HEK293T (cell line): ENCODE results near the gene IPO11.

Experiments
- CTCF ChIA-PET: fragments of 350-600 bp; formaldehyde crosslinking; extraction: SDS; loops from one replicate; lab custom pipeline; 2021; ENCODE audit warnings: antibody characterized with exemption, inconsistent platforms; lab: Yijun Ruan, JAX
- POLR2A ChIA-PET: fragments of 350-600 bp; formaldehyde crosslinking; extraction: SDS; loops from one replicate; lab custom pipeline; 2020; ENCODE audit warnings: antibody characterized with exemption, inconsistent platforms; lab: Yijun Ruan, JAX
- DNase-seq: peaks from one replicate; pipeline ENCODE4 v3.0.0; 2012; ENCODE audit warnings: mixed read lengths; ENCODE audit errors: extremely low spot score
- ARNT ChIP-seq: fragments of 450-650 bp; IDR thresholded peaks from 2 replicates; pipeline ENCODE4 v1.6.1; 2017; ENCODE audit warnings: mild to moderate bottlenecking
- BHLHE40 ChIP-seq: fragments of 450-650 bp; IDR thresholded peaks from 2 replicates; pipeline ENCODE4 v1.6.1; 2016; ENCODE audit warnings: mild to moderate bottlenecking, moderate library complexity, borderline replicate concordance
- CTBP1 ChIP-seq: fragments of 450-650 bp; IDR thresholded peaks from 2 replicates; pipeline ENCODE4 v1.6.1; 2016; ENCODE audit warnings: borderline replicate concordance
- ELF4 ChIP-seq: fragments of 450-650 bp; IDR thresholded peaks from 2 replicates; pipeline ENCODE4 v1.6.1; 2017; ENCODE audit warnings: antibody characterized with exemption
- FOXA1 ChIP-seq: fragments of 450-650 bp; IDR thresholded peaks from 2 replicates; pipeline ENCODE4 v1.6.1; 2016; ENCODE audit warnings: mild to moderate bottlenecking
- FOXK2 ChIP-seq: fragments of 450-650 bp; IDR thresholded peaks from 2 replicates; pipeline ENCODE4 v1.6.1; 2016; ENCODE audit warnings: mild to moderate bottlenecking
- FOXM1 ChIP-seq: fragments of 450-650 bp; IDR thresholded peaks from 2 replicates; pipeline ENCODE4 v1.6.1; 2017; ENCODE audit warnings: mild to moderate bottlenecking, borderline replicate concordance
- HDGF ChIP-seq: fragments of 450-650 bp; IDR thresholded peaks from 2 replicates; pipeline ENCODE4 v1.6.1; 2017; ENCODE audit warnings: antibody characterized with exemption, borderline replicate concordance
- L3MBTL2 ChIP-seq: fragments of 450-650 bp; conservative IDR thresholded peaks from 2 replicates; pipeline ENCODE4 v1.6.1; 2016; ENCODE audit warnings: mild to moderate bottlenecking
- LEF1 ChIP-seq: fragments of 450-650 bp; IDR thresholded peaks from 2 replicates; pipeline ENCODE4 v1.6.1; 2017; ENCODE audit warnings: mild to moderate bottlenecking, borderline replicate concordance
- NFRKB ChIP-seq: fragments of 450-650 bp; IDR thresholded peaks from 2 replicates; pipeline ENCODE4 v1.6.1; 2016; ENCODE audit warnings: mild to moderate bottlenecking, moderate library complexity
- SP1 ChIP-seq: fragments of 450-650 bp; IDR thresholded peaks from 2 replicates; pipeline ENCODE4 v1.6.1; 2017
- SUZ12 ChIP-seq: fragments of 450-650 bp; IDR thresholded peaks from 2 replicates; pipeline ENCODE4 v1.6.1; 2016; ENCODE audit warnings: mild to moderate bottlenecking
- TARDBP ChIP-seq: fragments of 450-650 bp; IDR thresholded peaks from 2 replicates; pipeline ENCODE4 v1.6.1; 2016
- ZNF384 ChIP-seq: fragments of 450-650 bp; IDR thresholded peaks from 2 replicates; pipeline ENCODE4 v1.6.1; 2016
- TF ChIP-seq, protein P1 (sequence below): fragments of 450-650 bp; IDR thresholded peaks from 2 replicates; pipeline ENCODE4 v1.6.1; 2016

Gene IPO11

DNA sequence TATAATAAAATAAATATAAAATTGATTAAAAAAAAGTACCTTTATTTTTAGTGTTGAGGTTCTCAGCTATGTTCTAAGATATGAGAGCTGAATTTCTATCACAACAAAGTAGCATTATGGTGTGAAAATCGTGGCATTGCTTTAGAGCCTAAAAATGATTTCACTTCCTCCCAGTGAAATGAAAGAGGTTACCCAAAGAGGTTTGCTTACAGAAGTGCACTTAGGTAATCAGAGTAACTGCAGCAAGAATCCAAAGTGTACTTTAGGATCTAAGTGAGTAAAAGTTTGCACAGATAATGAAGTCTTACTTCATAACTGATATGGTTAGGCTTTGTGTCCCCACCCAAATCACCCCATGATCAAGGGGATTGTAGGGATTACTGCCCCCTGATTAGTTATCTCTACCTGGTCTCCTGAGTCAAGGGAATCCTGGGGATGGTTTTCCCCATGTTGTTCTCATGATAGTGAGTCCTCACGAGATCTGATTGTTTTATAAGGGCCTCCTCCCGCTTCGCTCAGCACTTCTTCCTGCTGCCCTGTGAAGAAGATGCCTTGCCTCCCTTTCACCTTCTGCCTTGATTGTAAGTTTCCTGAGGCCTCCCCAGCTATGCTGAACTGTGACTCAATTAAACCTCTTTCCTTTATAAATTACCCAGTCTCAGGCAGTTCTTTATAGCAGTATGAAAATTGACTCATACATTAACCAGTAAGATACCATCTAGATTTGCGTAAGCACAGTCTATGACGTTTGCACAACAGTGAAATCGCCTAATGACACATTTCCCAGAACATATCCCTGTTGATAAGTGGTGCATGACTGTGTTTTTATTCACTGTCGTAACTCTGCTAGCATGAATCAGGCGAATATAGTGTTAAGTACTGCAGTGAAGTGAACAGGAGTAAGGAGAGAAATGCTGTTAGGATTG lies 125.7 kb downstream of the IPO11 start:
- DNase-seq: no peak
- CTCF ChIA-PET: interaction anchor here (0.7 kb wide), 1 partner anchor 135 kb away, joined by 3 read pairs; the partner anchor contains the start of gene DIMT1
- POLR2A ChIA-PET: no interaction called here
- no peak for TF ChIP-seq CTBP1
- TF ChIP-seq HDGF: no peak
- no peak for TF ChIP-seq FOXK2
- no peak for TF ChIP-seq FOXM1
- TF ChIP-seq, protein P1, sequence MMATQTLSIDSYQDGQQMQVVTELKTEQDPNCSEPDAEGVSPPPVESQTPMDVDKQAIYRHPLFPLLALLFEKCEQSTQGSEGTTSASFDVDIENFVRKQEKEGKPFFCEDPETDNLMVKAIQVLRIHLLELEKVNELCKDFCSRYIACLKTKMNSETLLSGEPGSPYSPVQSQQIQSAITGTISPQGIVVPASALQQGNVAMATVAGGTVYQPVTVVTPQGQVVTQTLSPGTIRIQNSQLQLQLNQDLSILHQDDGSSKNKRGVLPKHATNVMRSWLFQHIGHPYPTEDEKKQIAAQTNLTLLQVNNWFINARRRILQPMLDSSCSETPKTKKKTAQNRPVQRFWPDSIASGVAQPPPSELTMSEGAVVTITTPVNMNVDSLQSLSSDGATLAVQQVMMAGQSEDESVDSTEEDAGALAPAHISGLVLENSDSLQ: no peak
- no peak for TF ChIP-seq L3MBTL2
- TF ChIP-seq ARNT: no peak
- no peak for TF ChIP-seq NFRKB
- no peak for TF ChIP-seq ZNF384
- TF ChIP-seq ELF4: no peak
- TF ChIP-seq SUZ12: no peak
- TF ChIP-seq LEF1: no peak
- no peak for TF ChIP-seq FOXA1
- no peak for TF ChIP-seq SP1
- TF ChIP-seq TARDBP: no peak
- TF ChIP-seq BHLHE40: no peak

DNA sequence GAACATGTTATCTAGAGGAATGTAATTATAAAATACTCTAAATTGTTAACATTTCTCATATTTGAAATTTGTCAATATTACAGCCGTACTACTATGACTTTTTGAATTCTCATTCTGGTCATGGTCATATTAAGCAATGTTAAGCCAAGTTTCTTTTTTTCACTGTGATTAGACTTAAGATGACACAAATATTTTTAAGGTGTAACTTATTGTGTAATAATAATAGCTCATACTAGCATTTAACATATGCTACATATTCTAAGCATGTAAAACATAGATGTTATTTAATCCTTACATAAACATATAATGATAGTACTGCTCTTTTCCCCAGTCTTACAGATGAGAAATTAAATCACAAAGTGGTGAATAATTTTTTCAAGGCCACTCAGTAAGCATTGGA lies 130.2 kb downstream of the IPO11 start:
- POLR2A ChIA-PET: no interaction called here
- CTCF ChIA-PET: no interaction called here

DNA sequence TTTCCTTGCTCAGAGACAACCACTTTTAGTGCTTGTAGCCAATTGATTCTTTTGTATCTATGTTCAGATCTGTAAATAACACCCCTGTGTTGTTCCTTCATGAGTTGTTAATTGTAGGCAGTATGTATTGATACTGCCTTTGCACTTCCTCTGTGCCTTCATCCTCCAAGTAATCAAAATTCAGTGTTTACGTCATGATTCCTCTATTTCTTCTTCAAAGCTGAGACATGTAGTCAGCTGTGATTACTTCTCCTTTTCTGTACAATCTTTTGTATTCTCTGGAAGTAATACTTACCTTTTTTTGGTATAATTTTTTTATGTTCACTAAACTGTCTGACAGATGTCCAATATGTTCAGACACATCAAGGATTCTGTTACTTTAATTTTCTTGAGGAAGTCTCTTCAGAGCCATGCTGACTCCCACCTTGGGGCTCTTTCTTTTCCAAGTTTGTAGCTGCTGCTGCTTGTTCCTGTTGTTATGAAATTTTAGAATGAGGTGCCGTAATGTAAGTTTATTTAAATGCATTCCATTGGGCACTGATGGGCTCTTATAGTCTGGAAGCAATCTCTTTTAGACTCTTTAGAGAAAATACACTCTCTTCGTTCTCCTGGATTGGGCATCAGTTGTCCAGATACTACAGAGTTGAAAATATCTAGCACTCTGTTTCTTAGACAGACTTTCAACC lies 135.5 kb downstream of the IPO11 start:
- no peak for TF ChIP-seq FOXM1
- CTCF ChIA-PET: no interaction called here
- DNase-seq: no peak
- POLR2A ChIA-PET: no interaction called here

More for the DNA sequence above, 130.2 kb downstream of the IPO11 start:
- DNase-seq: no peak
- TF ChIP-seq ZNF384 (no peak), SP1 (no peak), FOXM1 (no peak), SUZ12 (no peak), ARNT (no peak), CTBP1 (no peak), FOXK2 (no peak)
- TF ChIP-seq, protein P1: no peak

DNA sequence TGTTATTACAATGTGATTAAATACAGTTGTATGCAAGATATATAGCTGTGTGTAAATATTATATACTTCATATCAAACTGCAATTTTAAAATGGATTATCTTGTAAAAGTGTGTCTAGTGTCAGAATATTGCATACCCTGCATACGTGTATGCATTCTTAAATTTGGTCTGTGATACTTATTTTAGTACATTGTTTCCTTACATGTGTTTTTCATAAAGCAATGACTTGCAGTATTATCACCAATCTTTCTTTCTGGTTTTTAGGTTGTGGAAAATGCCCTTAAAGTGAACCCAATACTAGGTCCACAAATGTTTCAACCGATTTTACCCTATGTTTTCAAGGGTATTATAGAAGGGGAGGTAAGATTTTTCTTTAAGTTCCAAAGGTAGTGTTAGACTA lies 137.5 kb downstream of the IPO11 start:
- TF ChIP-seq BHLHE40: no peak

DNA sequence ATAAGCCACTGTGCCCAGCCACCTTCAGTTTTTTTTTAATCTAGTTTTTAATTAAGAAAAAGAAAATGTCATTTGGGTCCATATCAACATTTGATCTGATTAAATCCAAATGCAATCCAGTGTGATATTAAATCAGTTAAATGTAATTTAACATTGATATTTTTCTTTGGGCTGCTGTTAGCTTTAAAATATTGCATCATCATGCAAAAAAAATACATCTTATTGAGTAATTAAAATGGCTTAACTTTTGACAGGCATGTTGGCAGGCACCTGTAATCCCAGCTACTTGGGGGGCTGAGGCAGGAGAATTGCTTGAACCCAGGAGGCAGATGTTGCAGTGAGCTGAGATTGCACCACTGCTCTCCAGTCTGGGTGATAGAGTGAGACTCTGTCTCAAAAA lies 143.4 kb downstream of the IPO11 start:
- POLR2A ChIA-PET: no interaction called here
- no peak for DNase-seq
- TF ChIP-seq SUZ12 (no peak), CTBP1 (no peak), FOXK2 (no peak), FOXM1 (no peak), ZNF384 (no peak), SP1 (no peak), HDGF (no peak), ELF4 (no peak), BHLHE40 (no peak)
- TF ChIP-seq, protein P1: no peak
- CTCF ChIA-PET: no interaction called here

More for the DNA sequence above, 137.5 kb downstream of the IPO11 start:
- CTCF ChIA-PET: no interaction called here
- no peak for DNase-seq
- POLR2A ChIA-PET: no interaction called here

DNA sequence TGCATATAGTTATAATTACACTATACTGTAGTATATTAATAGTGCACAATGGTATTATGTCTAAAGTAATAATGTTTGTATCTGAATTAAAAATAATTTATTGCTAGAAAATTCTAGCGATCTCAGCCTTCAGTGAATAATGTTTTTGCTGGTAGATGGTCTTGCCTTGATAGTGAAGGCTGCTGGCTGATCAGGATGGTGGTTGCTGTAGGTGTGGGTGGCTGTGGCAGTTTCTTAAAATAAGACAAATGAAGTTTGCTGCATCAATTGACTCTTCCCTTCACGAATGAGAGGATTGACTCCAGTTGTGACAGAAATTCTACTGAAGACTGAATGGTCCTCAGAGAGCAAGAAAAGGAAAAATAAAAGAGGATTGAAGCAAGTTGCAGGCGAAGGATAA lies 146.4 kb downstream of the IPO11 start:
- POLR2A ChIA-PET: no interaction called here
- CTCF ChIA-PET: no interaction called here
- no peak for TF ChIP-seq L3MBTL2
- no peak for TF ChIP-seq SP1
- no peak for TF ChIP-seq BHLHE40
- TF ChIP-seq NFRKB: no peak
- TF ChIP-seq, protein P1: no peak
- no peak for TF ChIP-seq FOXA1
- TF ChIP-seq HDGF: no peak
- no peak for TF ChIP-seq ELF4
- TF ChIP-seq FOXM1: no peak
- TF ChIP-seq ARNT: no peak
- no peak for TF ChIP-seq CTBP1
- TF ChIP-seq LEF1: no peak
- no peak for TF ChIP-seq TARDBP
- TF ChIP-seq ZNF384: no peak
- TF ChIP-seq FOXK2: no peak
- TF ChIP-seq SUZ12: no peak
- DNase-seq: no peak
